Small intestine (tissue), 7 donors: ENCODE data around the gene KCNH8. TPM values are rescaled to one million over a fixed set of nuclear protein-coding genes. Genes with fewer than 3 reads are reported as not detected.

Experiments
- DNase-seq, 2 donors: peaks; one replicate each; pipeline versions ENCODE4 v3.0.0 to v3.0.0-alpha.2; 2013
- FAIRE-seq: peaks from 2 replicates; lab custom pipeline; 2012; peaks lifted over from hg19 to GRCh38; lab: Jason Lieb, UNC
- H3K27ac ChIP-seq, 3 donors: one replicate each; pipeline ENCODE4 v1.5.1; 2013; ENCODE audit warnings: low read length in 2 of 3, mild to moderate bottlenecking in 2 of 3, control low read depth in 1 of 3, inconsistent platforms in 1 of 3, low read depth in 1 of 3, moderate library complexity in 1 of 3
- H3K27me3 ChIP-seq, 3 donors: one replicate each; pipeline ENCODE4 v1.6.1; 2013; ENCODE audit warnings: low read length in 3 of 3, inconsistent platforms in 1 of 3; ENCODE audit not compliant: control insufficient read depth in 3 of 3, insufficient read depth in 3 of 3
- H3K36me3 ChIP-seq, 3 donors: one replicate each; pipeline ENCODE4 v1.6.1; 2013; ENCODE audit warnings: low read length in 3 of 3, inconsistent platforms in 1 of 3, low read depth in 1 of 3, mild to moderate bottlenecking in 1 of 3, moderate library complexity in 1 of 3; ENCODE audit not compliant: control insufficient read depth in 3 of 3, insufficient read depth in 2 of 3
- H3K4me1 ChIP-seq, 3 donors: one replicate each; pipeline ENCODE4 v1.6.1; 2013; ENCODE audit warnings: low read length in 2 of 3, inconsistent platforms in 1 of 3, low read depth in 1 of 3, mild to moderate bottlenecking in 1 of 3, moderate library complexity in 1 of 3; ENCODE audit not compliant: control insufficient read depth in 3 of 3, insufficient read depth in 2 of 3
- H3K4me3 ChIP-seq, 3 donors: one replicate each; pipeline ENCODE4 v1.5.1; 2013; ENCODE audit warnings: low read length in 3 of 3, control low read depth in 1 of 3, inconsistent platforms in 1 of 3, low read depth in 1 of 3, mild to moderate bottlenecking in 1 of 3, moderate library complexity in 1 of 3
- H3K9me3 ChIP-seq, 2 donors: one replicate each; pipeline ENCODE4 v1.6.1; 2013; ENCODE audit warnings: low read depth in 1 of 2, low read length in 1 of 2; ENCODE audit not compliant: control insufficient read depth in 2 of 2, insufficient read depth in 1 of 2
- WGBS, 3 donors: extraction: QIAGEN DNeasy Blood & Tissue Kit; methylation state at CpG; one replicate each; pipeline ENCODE4 v1.1.7; 2013; 5-methylcytosine and 5-hydroxymethylcytosine counted together
- polyA plus RNA-seq, 4 donors: library from polyadenylated mRNA; stranded (reverse) in 3 of 4; unstranded in 1 of 4; fragments of 200-250 nt in 3 of 4; fragments of 120-200 nt in 1 of 4; gene quantifications; one replicate each; pipeline versions ENCODE4 v1.2.1 to v1.2.3, GENCODE V29; 2013
- donor health status: healthy with polysubstance abuse.
- donor health status: control.
- donor health status: control.
- donor health status: Bipolar disorder and iron deficiency.
- donor health status: healthy.

KCNH8 gene
- polyA plus RNA-seq, 4 donors = 0.46 to 0.66 TPM; not detected in 2

DNA sequence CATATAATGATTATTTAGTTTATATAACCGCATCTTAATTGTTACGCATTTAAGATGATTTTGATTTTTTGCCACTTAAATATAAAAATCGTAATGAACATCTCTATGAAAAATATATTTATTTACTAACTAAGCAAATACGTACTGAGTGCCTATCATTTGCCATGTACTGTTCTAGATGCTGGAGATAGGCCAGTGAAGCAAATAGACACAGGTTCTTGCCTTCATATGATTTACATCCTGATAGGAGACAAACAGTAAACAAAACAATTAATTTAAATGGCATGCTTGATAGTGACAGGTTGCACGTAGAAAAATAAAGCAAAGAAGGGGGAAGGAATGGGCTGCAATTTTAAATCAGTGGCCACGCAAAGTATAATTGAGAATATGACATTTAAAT, 217.2 kb downstream of the KCNH8 start:
- Histone ChIP-seq H3K9me3 (no peaks in the 10 kb centered on the region), H3K27me3 (no peaks in the 10 kb centered on the region), H3K36me3 (no peaks in the 10 kb centered on the region), H3K4me1 (peaks cover 0 to 3% (median 0%) of the 10 kb centered on the region in 3 donors), H3K27ac (no peak overlapping the region), H3K4me3 (no peak overlapping the region)
- FAIRE-seq (no peak), DNase-seq (no peak)
- WGBS, 3 donors = 62 to 85% (median 80%) methylated on average over 6 of the region's 6 CpGs

DNA sequence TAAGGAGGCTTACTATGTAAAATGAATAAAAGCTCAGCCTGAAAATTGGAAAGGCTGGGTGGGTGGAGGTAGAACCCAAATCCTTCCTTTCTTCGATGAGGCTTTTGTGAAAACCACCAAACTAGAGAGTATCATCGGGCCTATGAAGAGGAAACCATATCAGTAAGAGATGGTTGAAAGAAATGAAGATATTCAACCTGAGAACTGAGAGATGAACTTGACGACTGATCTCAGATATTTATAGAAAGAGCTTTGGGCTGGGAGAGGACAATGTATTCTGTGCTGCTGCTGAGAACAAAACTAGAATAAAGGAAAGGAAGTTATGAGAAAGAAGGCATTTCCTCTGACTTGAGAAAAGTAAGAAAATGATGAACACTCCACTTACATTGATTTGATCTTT, 236.6 kb downstream of the KCNH8 start:
- Histone ChIP-seq H3K27ac (no peak overlapping the region), H3K4me1 (no peaks in the 10 kb centered on the region), H3K36me3 (no peaks in the 10 kb centered on the region), H3K27me3 (no peaks in the 10 kb centered on the region), H3K4me3 (no peak overlapping the region), H3K9me3 (no peaks in the 10 kb centered on the region)
- 72 to 80% (median 76%) methylated on average over 3 of the region's 3 CpGs for WGBS, 3 donors
- FAIRE-seq (no peak), DNase-seq (no peak)

DNA sequence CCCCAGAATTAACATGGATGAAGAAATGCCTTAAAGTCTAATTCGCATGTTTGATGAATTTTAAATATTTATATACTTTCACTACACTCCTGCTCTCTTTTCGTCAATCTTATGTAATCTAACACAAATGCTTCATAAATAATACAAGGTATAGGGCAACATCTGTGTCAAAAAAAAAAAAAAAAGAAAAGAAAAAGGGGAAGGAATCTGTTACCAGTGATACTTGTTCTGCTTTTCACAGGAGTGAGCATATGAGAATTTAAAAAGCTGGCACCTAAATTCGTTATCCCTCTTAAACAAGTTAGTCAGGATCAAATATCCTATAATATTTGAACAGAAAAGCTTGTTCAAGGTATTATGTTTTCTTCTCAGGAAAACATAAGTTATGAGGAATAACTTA, 243.8 kb downstream of the KCNH8 start:
- H3K36me3 ChIP-seq = no peaks in the 10 kb centered on the region
- FAIRE-seq (no peak), DNase-seq (no peak)
- H3K9me3 ChIP-seq = no peaks in the 10 kb centered on the region
- WGBS, 3 donors = 65 to 88% (median 65%) methylated on average over 3 of the region's 3 CpGs
- no peaks in the 10 kb centered on the region for H3K4me1 ChIP-seq
- no peaks in the 10 kb centered on the region for H3K27me3 ChIP-seq
- H3K4me3 ChIP-seq = no peak overlapping the region
- H3K27ac ChIP-seq = no peak overlapping the region

- Histone ChIP-seq H3K4me3 (no peak overlapping the region), H3K27me3 (no peaks in the 10 kb centered on the region), H3K9me3 (no peaks in the 10 kb centered on the region), H3K36me3 (no peaks in the 10 kb centered on the region), H3K27ac (no peak overlapping the region), H3K4me1 (no peaks in the 10 kb centered on the region)
- no peak for DNase-seq
- FAIRE-seq = no peak
- WGBS, 3 donors = 91 to 96% (median 94%) methylated on average over 8 of the region's 8 CpGs
Measured at GRCh38 chr3:19394946-19395345, 246.6 kb downstream of the KCNH8 start.

DNA sequence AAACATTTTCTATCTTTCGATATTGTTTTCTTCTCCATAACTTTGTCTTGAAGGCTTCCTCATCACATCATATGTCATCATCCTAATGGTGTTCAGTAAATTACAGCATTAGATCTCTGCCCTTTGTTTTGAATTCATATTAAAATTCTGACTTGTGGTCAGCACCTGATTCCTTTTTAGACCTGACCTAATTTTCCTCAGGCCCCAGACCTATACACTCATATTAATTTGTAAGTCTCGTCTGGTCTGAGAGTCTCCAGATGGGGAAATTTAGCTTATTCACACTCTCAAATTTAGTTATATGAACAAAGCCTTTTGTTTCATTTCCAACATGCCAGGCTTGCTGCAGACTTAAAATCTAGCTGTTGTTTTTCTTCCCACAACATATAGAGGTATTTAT, 248.4 kb downstream of the KCNH8 start:
- H3K27ac ChIP-seq = no peak overlapping the region
- H3K27me3 ChIP-seq = no peaks in the 10 kb centered on the region
- no peaks in the 10 kb centered on the region for H3K36me3 ChIP-seq
- 82 to 94% (median 86%) methylated on average over 2 of the region's 2 CpGs for WGBS, 3 donors
- H3K4me1 ChIP-seq = no peaks in the 10 kb centered on the region
- DNase-seq (no peak), FAIRE-seq (no peak)
- H3K4me3 ChIP-seq = no peak overlapping the region
- no peaks in the 10 kb centered on the region for H3K9me3 ChIP-seq

DNA sequence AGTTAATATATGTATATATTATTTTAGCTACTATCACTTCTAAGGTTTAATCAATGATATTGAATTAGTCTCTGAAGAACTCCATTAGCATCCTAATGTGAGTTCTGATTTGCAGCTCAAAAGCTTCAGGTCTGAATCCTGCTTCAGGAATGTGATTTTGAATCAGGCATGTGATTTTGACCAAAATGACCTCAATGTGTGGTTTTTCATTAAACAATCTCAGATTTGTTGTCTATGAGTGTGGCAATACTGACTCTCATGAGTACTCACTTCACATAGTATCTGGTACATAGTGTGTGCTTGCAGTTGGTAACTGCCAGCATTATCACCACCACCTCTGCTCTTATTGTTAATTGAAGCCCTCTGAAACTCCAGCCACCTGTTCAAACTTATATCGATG, 251.0 kb downstream of the KCNH8 start:
- no peaks in the 10 kb centered on the region for H3K9me3 ChIP-seq
- H3K36me3 ChIP-seq = no peaks in the 10 kb centered on the region
- no peak for DNase-seq
- FAIRE-seq = no peak
- 89 to 95% (median 89%) methylated on average over 1 of the region's 1 CpG for WGBS, 3 donors
- H3K4me3 ChIP-seq = no peak overlapping the region
- H3K4me1 ChIP-seq = no peaks in the 10 kb centered on the region
- no peaks in the 10 kb centered on the region for H3K27me3 ChIP-seq
- H3K27ac ChIP-seq = no peak overlapping the region

DNA sequence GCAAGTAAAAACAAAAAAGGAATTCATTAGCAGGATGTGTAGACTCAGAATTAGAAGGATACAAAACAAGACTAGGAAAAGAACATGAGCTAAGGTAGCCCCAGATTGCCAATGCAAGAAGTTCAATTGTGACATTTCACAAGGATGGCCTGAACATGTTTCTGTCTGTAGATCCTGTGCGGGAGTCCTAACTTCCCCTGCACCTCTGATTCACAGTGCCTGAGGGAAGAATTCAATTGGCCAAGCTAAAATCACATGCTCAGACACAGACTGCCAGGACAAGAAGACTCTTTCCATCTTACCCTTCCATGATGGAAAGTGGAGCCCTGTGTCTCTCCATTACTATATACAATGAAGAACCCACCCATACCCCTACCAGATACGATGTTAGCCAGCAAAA, 251.5 kb downstream of the KCNH8 start:
- Histone ChIP-seq H3K36me3 (no peaks in the 10 kb centered on the region), H3K27me3 (no peaks in the 10 kb centered on the region), H3K27ac (no peak overlapping the region), H3K9me3 (no peaks in the 10 kb centered on the region), H3K4me3 (no peak overlapping the region), H3K4me1 (no peaks in the 10 kb centered on the region)
- FAIRE-seq (no peak), DNase-seq (no peak)
- 82 to 89% (median 86%) methylated on average over 2 of the region's 2 CpGs for WGBS, 3 donors

DNA sequence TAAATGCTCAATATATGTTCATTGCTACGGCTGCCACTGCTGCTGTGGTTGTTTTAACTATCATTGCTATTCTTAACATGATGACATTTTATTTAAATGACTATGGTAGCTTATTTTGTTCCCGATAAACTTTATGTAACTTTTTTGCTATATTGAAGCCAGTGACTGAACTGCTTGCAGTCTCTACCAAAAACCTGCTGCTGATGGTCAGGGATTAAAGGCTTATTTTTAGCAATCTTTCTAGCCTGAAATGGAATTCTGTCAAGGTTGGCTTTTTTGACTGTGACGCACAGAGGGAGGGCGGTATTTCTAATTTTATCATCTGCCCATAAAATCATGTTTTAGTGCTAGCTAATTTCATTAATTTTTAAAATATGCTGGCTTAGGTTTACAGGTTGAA, 271.8 kb downstream of the KCNH8 start:
- Histone ChIP-seq H3K4me1 (no peaks in the 10 kb centered on the region), H3K9me3 (no peaks in the 10 kb centered on the region), H3K4me3 (no peak overlapping the region), H3K36me3 (no peaks in the 10 kb centered on the region), H3K27me3 (no peaks in the 10 kb centered on the region), H3K27ac (no peak overlapping the region)
- DNase-seq = no peak
- WGBS, 3 donors = 82 to 90% (median 88%) methylated on average over 4 of the region's 4 CpGs
- no peak for FAIRE-seq

- H3K4me3 ChIP-seq = no peak overlapping the region
- 90 to 95% (median 91%) methylated on average over 1 of the region's 1 CpG for WGBS, 3 donors
- FAIRE-seq = no peak
- H3K9me3 ChIP-seq = no peaks in the 10 kb centered on the region
- no peak overlapping the region for H3K27ac ChIP-seq
- DNase-seq = no peak
- no peaks in the 10 kb centered on the region for H3K27me3 ChIP-seq
- no peaks in the 10 kb centered on the region for H3K4me1 ChIP-seq
- H3K36me3 ChIP-seq = no peaks in the 10 kb centered on the region
Measured at GRCh38 chr3:19425825-19426224, 277.5 kb downstream of the KCNH8 start.
